HCT116 (cell line): ENCODE results near the gene HCFC1. TPM values are rescaled to one million over a fixed set of nuclear protein-coding genes. Genes with fewer than 3 reads are reported as not detected.

Experiments
- ATAC-seq: fragments of 200-7000 bp; cut with Tn5 transposase; 2 replicates; pipeline ENCODE4 v1.9.1; 2020; ENCODE audit warnings: mild to moderate bottlenecking, moderate library complexity
- BruUV-seq: library from RNA; stranded (reverse); fragments of 400-500 nt; replicated peaks from 2 replicates; lab custom pipeline; 2021; lab: Mats Ljungman, UMichigan
- CTCF ChIA-PET: fragments of 300-600 bp; sonication (Branson Sonifier 250); formaldehyde crosslinking; loops from one replicate; lab custom pipeline; 2021; ENCODE audit warnings: antibody characterized with exemption; lab: Charles Lee
- POLR2A ChIA-PET: fragments of 300-600, 350-600 bp; sonication (Branson Sonifier 250); formaldehyde crosslinking; loops from one replicate; lab custom pipeline; 2021; ENCODE audit warnings: antibody characterized with exemption; lab: Charles Lee
- RAD21 ChIA-PET, 2 experiments: fragments of 300-600 bp; sonication (Branson Sonifier 250); formaldehyde crosslinking; loops; one replicate each; lab custom pipeline; 2023; ENCODE audit warnings: low total read pairs in 2 of 2; ENCODE audit not compliant: uncharacterized antibody in 2 of 2, unreplicated experiment in 2 of 2, low non-redundant PET in 1 of 2; lab: Charles Lee
- DNase-seq: peaks from one replicate; pipeline ENCODE4 v3.0.0-alpha.2; 2010; ENCODE audit warnings: low read depth, low spot score
- H2AFZ ChIP-seq: fragments of 200-600 bp; shearing (Covaris generic), sonication (generic); 2 replicates; pipeline ENCODE4 v1.6.1; 2017; ENCODE audit warnings: low read depth, mixed run types, mixed read lengths, antibody characterized with exemption, low read length; ENCODE audit not compliant: poor library complexity, severe bottlenecking
- H3K27ac ChIP-seq: 2 replicates; pipeline ENCODE4 v1.5.1; 2012; ENCODE audit warnings: low read depth, low read length
- H3K27me3 ChIP-seq: fragments of 200-600 bp; sonication (generic); 2 replicates; pipeline ENCODE4 v1.6.1; 2016; ENCODE audit warnings: mixed run types, low read length, mixed read lengths; ENCODE audit not compliant: insufficient read depth
- H3K36me3 ChIP-seq, 2 experiments: fragments of 200-500 bp in 1 of 2; fragments of 200-600 bp in 1 of 2; sonication (Bioruptor generic) in 1 of 2; sonication (generic) in 1 of 2; 2 replicates each; pipeline versions ENCODE4 v1.5.1 to v1.6.1; 2014 to 2016; ENCODE audit warnings: low read length in 2 of 2, inconsistent platforms in 1 of 2, mixed read lengths in 1 of 2, mixed run types in 1 of 2; ENCODE audit not compliant: insufficient read depth in 2 of 2, control insufficient read depth in 1 of 2
- H3K4me1 ChIP-seq, 2 experiments: fragments of 200-600 bp in 1 of 2; sonication (generic) in 1 of 2; 2 replicates each; pipeline versions ENCODE4 v1.5.1 to v1.6.1; 2012 to 2017; ENCODE audit warnings: low read length in 2 of 2, inconsistent platforms in 1 of 2, mild to moderate bottlenecking in 1 of 2, mixed read lengths in 1 of 2, mixed run types in 1 of 2, moderate library complexity in 1 of 2; ENCODE audit not compliant: insufficient read depth in 2 of 2, control insufficient read depth in 1 of 2
- H3K4me2 ChIP-seq: fragments of 200-600 bp; sonication (generic); 2 replicates; pipeline ENCODE4 v1.6.1; 2017; ENCODE audit warnings: mixed run types, low read length, mixed read lengths
- H3K4me3 ChIP-seq, 2 experiments: fragments of 200-600 bp in 1 of 2; sonication (generic) in 1 of 2; replicated peaks in 1 of 2; 2 replicates each; pipeline ENCODE4 v1.5.1; 2011 to 2016; ENCODE audit warnings: low read length in 2 of 2, control low read depth in 1 of 2, low read depth in 1 of 2, mild to moderate bottlenecking in 1 of 2, mixed read lengths in 1 of 2, mixed run types in 1 of 2
- H3K79me2 ChIP-seq: fragments of 200-600 bp; sonication (generic); 2 replicates; pipeline ENCODE4 v1.6.1; 2017; ENCODE audit warnings: mild to moderate bottlenecking, mixed run types, low read length, moderate library complexity, mixed read lengths; ENCODE audit not compliant: insufficient read depth
- H3K9ac ChIP-seq: fragments of 200-600 bp; sonication (generic); 2 replicates; pipeline ENCODE4 v1.6.1; 2016; ENCODE audit warnings: low read length, mixed read lengths
- H3K9me2 ChIP-seq: fragments of 200-600 bp; sonication (generic), shearing (Covaris generic); 2 replicates; pipeline ENCODE4 v1.6.1; 2017; ENCODE audit warnings: mixed run types, mild to moderate bottlenecking, moderate library complexity; ENCODE audit not compliant: insufficient read depth
- H3K9me3 ChIP-seq, 2 experiments: fragments of 200-500 bp in 1 of 2; fragments of 200-600 bp in 1 of 2; sonication (Bioruptor generic) in 1 of 2; sonication (generic) in 1 of 2; 2 replicates each; pipeline ENCODE4 v1.6.1; 2014 to 2017; ENCODE audit warnings: low read length in 2 of 2, mixed read lengths in 2 of 2, inconsistent platforms in 1 of 2, low read depth in 1 of 2, mild to moderate bottlenecking in 1 of 2, mixed run types in 1 of 2, moderate library complexity in 1 of 2; ENCODE audit not compliant: control insufficient read depth in 1 of 2, insufficient read depth in 1 of 2
- H4K20me1 ChIP-seq: fragments of 200-600 bp; sonication (generic), shearing (Covaris generic); 2 replicates; pipeline ENCODE4 v1.6.1; 2017; ENCODE audit warnings: mixed run types, mild to moderate bottlenecking, moderate library complexity; ENCODE audit not compliant: insufficient read depth
- CBX3 ChIP-seq: IDR thresholded peaks from 2 replicates; pipeline ENCODE4 v1.6.1; 2012; ENCODE audit warnings: low read depth
- CTCF ChIP-seq, 3 experiments: fragments of 200-600 bp in 1 of 3; sonication (generic) in 1 of 3; IDR thresholded peaks in 2 of 3; conservative IDR thresholded peaks in 1 of 3; 2 replicates each; pipeline ENCODE4 v1.5.1; 2012 to 2017; ENCODE audit warnings: low read depth in 2 of 3, low read length in 2 of 3, antibody characterized with exemption in 1 of 3, borderline replicate concordance in 1 of 3, control low read depth in 1 of 3, mild to moderate bottlenecking in 1 of 3, mixed read lengths in 1 of 3, mixed run types in 1 of 3, moderate library complexity in 1 of 3; ENCODE audit not compliant: insufficient read depth in 1 of 3
- EGR1 ChIP-seq: IDR thresholded peaks from 2 replicates; pipeline ENCODE4 v1.6.1; 2012; ENCODE audit warnings: low read depth
- ELF1 ChIP-seq: IDR thresholded peaks from 2 replicates; pipeline ENCODE4 v1.6.1; 2012; ENCODE audit warnings: low read depth, borderline replicate concordance
- EZH2 ChIP-seq: fragments of 200-600 bp; sonication (generic); IDR thresholded peaks from 2 replicates; pipeline ENCODE4 v1.6.1; 2017; ENCODE audit warnings: antibody characterized with exemption, mixed run types
- EZH2phosphoT487 ChIP-seq: fragments of 200-600 bp; IDR thresholded peaks from 2 replicates; pipeline ENCODE4 v1.6.1; 2018; ENCODE audit warnings: antibody characterized with exemption, borderline replicate concordance
- JUND ChIP-seq: IDR thresholded peaks from 2 replicates; pipeline ENCODE4 v1.6.1; 2012
- POLR2AphosphoS5 ChIP-seq: IDR thresholded peaks from 2 replicates; pipeline ENCODE4 v1.6.1; 2011; ENCODE audit warnings: mild to moderate bottlenecking, low read depth, low read length, moderate library complexity
- SP1 ChIP-seq: IDR thresholded peaks from 2 replicates; pipeline ENCODE4 v1.6.1; 2012; ENCODE audit warnings: low read depth
- TCF7L2 ChIP-seq: IDR thresholded peaks from 2 replicates; pipeline ENCODE4 v1.7.0; 2011; ENCODE audit warnings: borderline replicate concordance, inconsistent platforms; ENCODE audit not compliant: insufficient read depth, insufficient read length; ENCODE audit errors: extremely low read depth
- YY1 ChIP-seq: IDR thresholded peaks from 2 replicates; pipeline ENCODE4 v1.6.1; 2011; ENCODE audit warnings: low read length, low read depth, moderate library complexity, mild to moderate bottlenecking; ENCODE audit not compliant: insufficient replicate concordance; ENCODE audit errors: extremely low read depth
- ZFX ChIP-seq: fragments of 450-650 bp; IDR thresholded peaks from 2 replicates; pipeline ENCODE4 v1.6.1; 2017
- intact Hi-C: fragments of 100-400 bp; cut with micrococcal nuclease; formaldehyde crosslinking; loops from 2 replicates; pipeline ENCODE4 v1.10.0; 2022
- total RNA-seq: library from RNA; stranded (reverse); gene quantifications from one replicate; pipeline ENCODE4 v1.2.1, GENCODE V29; 2021; ENCODE audit not compliant: unreplicated experiment
- TF ChIP-seq, protein P1 (sequence below): IDR thresholded peaks from 2 replicates; pipeline ENCODE4 v1.6.1; 2012

HCFC1 gene
- total RNA-seq, 1 experiment from 2014 or later: 72.8 TPM

DNA sequence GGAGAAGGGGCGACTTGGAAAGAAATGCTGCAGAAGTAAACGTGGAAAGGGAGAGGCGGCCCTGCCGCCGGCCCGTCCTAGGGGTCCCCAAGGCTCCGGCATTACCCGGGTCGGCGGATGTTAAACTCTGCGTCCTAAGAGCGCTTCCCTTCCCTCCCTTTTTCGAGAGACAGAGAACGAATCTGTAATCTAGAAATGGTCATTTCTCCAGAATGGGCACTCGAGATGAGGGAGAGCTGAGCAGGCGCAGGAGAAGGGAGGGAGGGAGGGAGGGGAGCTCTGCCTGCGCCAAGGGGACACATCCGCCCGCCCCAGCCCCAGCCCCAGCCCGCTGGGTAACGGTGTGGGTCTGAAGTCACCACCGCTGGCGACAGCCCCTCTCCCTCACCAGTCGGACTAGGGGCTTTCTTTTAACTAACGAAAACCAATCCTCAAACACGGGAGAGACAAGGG lies 1.7 kb downstream of the HCFC1 start (continued):
- TF ChIP-seq CTCF (IDR thresholded peaks at IDR 0.05 in 2 of 3, conservative IDR thresholded peaks at IDR 0.05 in 1 of 3; ENCODE audit: borderline replicate concordance in 1 of 3, insufficient read depth in 1 of 3, low read depth in 2 of 3, low read length in 2 of 3): no peak
- TF ChIP-seq ELF1: no peak
- TF ChIP-seq, protein P1, sequence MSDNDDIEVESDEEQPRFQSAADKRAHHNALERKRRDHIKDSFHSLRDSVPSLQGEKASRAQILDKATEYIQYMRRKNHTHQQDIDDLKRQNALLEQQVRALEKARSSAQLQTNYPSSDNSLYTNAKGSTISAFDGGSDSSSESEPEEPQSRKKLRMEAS: no peak
- TF ChIP-seq EZH2phosphoT487: no peak
- no peak for TF ChIP-seq EZH2
- no peak for TF ChIP-seq EGR1

GRCh38 chrX:153969125-153969903 lies 2.3 kb downstream of the HCFC1 start:
- ChIA-PET RAD21 (no interaction called here), CTCF (no interaction called here), POLR2A (no interaction called here)
- Histone ChIP-seq H2AFZ (no peak overlapping the region), H3K36me3 (peaks cover 0 to 11% of the 10 kb centered on the region in 2 experiments; a peak in 1 of 4 replicates), H3K4me2 (peak overlapping the region; percentile 76), H3K9me3 (no peaks in the 10 kb centered on the region), H3K9ac (peak overlapping the region; percentile 99), H3K27me3 (no peaks in the 10 kb centered on the region), H3K4me1 (peaks cover 12 to 24% of the 10 kb centered on the region in 2 experiments), H3K27ac (peak overlapping the region; percentile 33), H3K9me2 (no peaks in the 10 kb centered on the region), H4K20me1 (no peaks in the 10 kb centered on the region), H3K79me2 (peaks cover 74% of the 10 kb centered on the region), H3K4me3 (peak overlapping the region; percentile 75 to 78)
- BruUV-seq: no TSS peak
- no peak for TF ChIP-seq EGR1
- no peak for TF ChIP-seq POLR2AphosphoS5
- TF ChIP-seq CTCF (IDR thresholded peaks at IDR 0.05 in 2 of 3, conservative IDR thresholded peaks at IDR 0.05 in 1 of 3; ENCODE audit: borderline replicate concordance in 1 of 3, insufficient read depth in 1 of 3, low read depth in 2 of 3, low read length in 2 of 3): no peak
- no peak for TF ChIP-seq JUND
- no peak for TF ChIP-seq TCF7L2
- TF ChIP-seq CBX3: no peak
- TF ChIP-seq SP1: no peak
- TF ChIP-seq YY1: no peak
- no peak for TF ChIP-seq ZFX
- DNase-seq: no peak
- intact Hi-C loops: no loop called here
- ATAC-seq: no peak
